Suppressor macrophage (primary cell): Measurements from ENCODE around the gene IQSEC1.

Source experiments
- DNase-seq, 4 experiments: peaks; one replicate each; pipeline ENCODE4 v3.0.0-alpha.2; 2020 to 2022

Gene IQSEC1

DNA sequence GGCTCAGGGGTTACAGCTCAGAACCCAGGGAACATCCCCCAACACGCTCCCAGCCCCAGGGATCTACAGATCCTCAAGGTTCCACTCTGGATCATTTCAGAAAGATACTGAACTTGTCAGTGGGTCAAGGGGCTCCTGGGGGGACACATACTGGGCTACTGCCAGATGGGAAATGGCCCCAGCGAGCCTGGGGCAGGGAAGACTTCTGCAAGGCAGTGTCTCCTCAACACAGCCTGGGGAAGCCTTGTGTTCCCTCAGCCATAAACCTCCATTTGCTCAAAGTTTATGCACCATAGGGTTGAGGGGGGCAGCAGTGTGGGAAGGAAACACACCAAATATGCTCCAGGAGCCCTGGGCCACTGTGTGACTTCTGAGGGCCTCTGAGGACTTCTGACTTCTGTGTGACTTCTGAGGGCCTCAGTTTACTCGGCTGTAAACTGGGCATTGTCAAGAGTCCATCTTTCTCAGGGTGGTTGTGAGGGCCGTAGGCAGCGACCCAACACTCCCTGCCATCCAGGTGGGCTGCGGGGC is 58.4 kb downstream of the IQSEC1 start:
- peak in 3 of 4 experiments; percentile 32 to 48 (median 46) for DNase-seq

DNA sequence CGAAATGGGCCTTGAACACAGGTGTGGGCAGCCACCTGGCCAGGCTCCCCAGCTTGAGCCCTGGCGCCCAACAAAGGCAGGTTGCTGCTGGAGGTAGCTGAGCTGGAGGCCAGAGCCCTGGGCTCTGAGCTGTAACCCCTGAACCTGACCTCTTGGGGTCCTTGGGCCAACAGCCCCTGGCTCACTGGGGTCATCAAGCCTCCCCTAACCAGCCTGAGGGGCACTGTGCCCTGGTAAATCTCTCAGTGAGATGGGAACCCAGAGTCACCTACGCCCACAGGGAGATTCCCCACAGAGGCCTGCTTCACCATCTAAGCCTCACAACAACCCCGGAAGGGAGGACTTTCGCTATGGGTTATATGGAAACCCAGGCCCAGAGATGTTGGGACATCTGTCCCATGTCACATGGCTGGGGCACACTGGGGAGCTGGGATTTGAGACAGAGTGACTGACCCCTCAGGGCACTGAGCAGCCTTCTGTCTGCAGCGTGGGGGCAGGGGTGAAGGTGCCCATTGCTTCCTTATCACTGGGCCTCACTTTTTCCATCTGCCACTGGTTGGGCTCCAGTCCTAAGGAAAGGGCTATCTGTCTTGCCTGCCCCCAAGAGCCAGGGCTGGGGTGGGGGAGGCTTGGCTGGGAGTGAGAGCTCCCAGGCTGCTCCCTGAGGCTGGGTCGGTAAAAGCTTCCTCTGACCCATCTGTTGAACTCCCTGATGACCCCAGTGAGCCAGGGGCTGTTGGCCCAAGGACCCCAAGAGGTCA is 59.1 kb downstream of the IQSEC1 start:
- peak; percentile 69 to 78 (median 73) for DNase-seq

DNA sequence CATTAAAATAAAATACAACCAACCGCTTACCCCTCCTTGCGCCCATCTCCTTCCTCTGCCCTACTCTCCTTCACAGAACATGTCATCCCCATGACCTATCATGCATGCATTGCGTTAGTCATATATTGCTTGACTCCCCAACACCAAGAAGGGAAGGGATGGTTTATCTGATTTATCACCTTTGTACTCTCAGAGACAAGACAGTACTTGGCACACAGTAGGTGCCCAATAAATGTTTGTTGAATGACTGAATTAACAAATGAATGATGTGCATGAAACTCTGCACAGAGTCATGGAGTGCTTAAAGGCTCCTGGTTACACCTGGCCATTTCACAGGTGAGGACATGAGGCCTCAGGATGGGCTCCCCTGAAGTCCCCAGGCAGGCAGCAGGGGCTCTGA is 59.7 kb downstream of the IQSEC1 start:
- peak in 2 of 4 experiments; percentile 47 to 64 for DNase-seq

DNA sequence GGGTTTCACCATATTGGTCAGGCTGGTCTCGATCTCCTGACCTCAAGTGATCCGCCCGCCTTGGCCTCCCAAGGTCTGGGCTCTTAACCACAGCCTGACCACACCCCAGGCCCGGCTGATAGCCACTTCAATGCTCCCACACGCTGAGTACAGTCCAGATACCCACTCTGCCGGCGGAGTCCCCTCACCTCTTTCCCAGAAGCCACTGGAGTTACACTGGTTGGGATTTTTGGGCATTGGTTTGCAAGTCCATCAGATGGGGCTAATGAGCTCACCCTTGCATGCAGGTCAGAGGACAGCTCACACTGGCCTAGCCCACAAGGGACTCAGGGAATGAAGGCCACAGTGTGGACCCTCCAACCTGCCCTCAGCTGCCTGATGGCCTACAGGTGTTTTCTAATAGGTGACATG is 60.1 kb downstream of the IQSEC1 start:
- DNase-seq, result peak; percentile 60 to 84 (median 76)

DNA sequence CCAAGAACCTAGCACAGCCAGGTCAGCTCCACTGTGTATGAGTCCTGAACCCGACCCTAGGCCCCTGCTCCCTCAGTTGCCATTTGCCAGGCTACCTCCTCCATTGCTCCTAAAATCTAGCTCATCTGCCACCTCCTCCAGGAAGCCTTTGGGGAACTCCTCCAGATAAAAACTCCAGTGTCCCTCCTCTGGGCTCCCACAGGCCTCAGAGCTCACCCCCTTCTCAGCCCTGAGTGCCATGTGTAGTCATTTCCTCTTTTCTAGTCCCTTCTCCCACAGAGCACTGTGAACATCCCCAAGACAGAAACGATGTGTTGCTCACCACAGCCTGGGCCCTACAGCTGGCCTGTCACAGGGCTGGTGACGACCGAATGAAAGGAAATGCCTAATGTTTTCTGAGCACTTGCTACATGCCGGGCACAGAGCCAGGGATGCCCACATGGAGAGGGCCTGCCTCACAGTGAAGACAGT is 61.0 kb downstream of the IQSEC1 start:
- DNase-seq, result peak; percentile 98 to 100 (median 98)

DNA sequence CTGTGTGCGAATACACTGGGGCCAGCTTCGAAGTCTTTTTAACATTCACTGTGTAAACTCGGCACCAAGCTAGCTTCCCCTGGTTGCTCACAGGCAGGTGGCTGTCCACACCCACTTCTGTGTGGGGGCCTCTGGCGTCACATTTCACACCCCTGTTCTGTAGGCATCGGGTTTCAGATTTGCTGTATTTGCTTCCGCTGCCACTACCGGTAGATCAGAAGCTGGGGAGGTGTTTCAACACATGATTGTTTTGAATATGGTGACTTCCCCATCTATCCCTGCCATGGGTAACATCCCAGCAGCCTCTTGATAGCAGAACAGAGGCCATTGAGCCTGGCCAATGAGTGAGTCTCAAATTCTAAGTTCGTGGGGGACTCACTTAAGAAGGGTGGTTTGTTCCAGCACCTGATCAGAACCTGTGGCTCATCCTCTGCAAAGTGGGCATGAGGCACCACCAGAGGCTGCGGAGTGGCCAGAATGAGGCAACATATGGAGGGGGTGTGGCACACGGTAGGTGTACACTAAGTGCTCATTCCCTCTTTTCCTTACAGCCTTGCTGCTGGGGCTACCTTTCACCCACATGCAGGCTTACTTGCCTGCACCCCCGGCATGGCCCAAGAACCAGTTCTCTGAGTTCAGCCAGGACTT is 61.5 kb downstream of the IQSEC1 start:
- DNase-seq, result peak; percentile 90 to 96 (median 91)

DNA sequence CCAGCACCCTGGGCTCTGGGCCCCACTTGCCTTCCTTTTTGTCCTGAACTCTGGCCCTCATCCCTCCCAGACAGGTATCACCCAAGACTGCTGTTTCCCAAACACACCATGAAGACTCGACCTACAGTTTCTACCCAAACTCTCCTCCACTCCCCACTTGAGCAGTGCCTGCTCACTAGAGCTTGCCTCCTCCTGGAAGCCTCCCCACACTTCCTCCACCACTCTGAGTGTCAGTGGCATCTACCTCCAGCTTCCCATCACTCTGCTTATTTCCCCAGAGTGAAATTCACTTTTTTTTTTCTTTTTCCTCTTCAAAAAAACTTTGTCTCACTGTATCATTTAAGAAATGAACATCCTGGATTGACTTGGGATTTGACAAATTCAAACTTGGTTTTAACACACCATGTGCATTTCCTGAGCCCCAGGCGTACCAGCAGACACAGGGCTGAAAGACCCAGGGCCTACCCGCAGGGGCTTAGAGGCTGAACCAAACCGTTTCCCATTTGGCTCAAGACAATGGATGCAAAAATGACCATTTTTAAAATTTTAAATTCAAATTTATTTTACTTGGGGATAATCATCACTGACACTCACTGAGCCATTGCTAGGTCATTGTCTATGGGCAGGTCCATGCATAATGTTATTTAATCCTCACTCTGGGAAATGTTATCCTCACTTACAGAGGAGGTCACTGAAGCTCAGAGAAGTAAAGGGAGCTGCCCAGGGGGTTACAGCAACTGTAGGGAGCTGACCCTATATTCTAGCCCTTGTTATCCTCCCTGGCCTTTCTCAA is 62.3 kb downstream of the IQSEC1 start:
- peak in 3 of 4 experiments; percentile 50 to 54 (median 51) for DNase-seq

DNA sequence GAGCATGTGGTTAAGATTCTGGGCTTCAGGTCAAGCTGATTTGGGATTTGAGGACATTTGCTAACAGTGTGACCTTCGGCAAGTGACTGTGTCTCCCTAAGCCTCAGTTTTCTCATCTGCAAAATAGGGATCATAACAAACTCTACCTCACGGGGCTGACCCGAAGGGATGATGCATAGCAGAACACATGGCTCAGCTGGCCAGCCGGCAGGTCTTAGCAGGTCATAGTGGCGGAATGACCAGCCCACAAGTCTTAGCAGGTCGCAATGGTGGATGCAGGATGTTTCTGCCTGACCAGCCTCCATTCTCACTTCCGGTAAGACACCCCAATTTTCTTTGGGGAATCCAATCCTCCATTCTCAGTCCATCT is 63.3 kb downstream of the IQSEC1 start:
- peak in 2 of 4 experiments; percentile 32 to 46 for DNase-seq

DNA sequence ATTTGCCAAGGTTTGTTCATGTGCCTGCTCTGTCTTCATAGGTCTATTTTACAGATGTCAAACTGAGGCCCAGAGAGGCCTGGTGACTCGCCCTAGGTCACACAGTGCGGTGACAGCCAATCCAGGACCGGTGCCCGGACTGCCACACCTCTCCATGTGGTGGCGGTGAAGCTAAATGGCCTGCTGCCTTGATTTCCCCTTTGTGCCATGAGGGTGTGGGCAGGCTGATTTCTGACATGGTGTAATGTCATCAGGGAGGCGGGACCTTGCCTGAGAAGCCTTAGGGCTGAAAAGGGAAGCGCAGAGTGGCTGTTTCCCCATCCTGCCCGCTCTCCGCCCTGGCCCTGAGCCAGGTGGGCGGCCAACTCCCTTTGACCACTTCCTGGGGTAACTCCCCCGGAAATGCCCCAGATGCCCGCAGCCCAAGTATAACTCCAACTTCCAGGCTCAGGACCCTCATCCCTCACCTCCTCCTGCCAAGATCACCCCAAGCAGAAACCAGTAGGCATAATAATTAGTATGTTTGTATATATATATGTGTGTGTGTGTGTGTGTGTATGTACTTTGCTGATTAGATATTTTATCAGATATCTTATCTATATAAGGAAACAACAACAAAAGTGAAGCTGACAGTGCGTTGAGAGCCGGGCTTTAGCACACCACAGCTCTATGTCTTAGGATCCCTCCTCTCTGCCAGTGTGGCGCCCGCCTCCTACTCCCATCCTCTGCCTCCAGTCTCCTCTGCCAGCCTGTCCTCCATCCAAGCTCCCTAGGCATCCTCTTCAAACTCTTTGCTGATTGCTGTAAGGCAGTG is 63.9 kb downstream of the IQSEC1 start:
- DNase-seq, result peak; percentile 97 to 98 (median 98)

DNA sequence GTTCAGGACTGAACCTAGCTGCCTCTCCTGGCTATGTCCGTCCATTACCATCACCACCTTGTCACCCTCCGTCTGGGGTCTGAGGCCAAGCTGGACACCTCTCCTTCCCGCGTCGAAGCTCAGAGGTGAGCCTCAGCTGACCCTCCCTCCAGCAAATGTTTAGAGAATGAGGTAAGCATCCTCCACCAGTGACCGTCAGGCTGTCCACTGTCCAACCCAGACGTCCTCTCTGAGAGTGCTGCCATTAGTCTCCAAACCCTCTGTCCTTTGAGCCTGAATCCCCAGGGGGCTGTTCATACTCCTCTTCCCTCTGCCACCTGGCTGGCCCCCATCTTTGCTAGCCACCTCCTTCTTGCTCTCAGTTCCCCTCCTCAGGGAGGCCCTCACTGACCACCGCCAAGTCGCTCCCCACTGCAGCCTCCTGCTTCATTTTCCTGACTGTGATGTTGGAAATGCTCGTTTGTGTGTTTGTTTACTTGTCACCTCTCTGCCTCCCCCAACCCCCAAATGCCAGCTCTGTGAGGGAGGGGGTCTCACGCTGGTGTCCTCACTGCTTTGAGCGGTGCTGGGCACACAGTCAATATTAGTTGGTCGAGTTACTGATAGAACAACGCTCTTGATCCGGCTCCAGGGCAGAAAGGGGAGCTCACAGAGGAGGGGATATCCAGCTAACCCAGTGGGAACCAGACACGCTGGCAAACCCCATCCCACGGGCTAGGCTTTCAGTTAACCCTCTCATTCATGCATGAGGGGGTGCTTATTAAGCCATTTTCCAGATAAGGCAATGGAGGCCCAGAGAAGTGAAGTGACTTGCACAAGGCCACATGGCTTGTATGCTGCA is 64.9 kb downstream of the IQSEC1 start:
- no peak for DNase-seq

DNA sequence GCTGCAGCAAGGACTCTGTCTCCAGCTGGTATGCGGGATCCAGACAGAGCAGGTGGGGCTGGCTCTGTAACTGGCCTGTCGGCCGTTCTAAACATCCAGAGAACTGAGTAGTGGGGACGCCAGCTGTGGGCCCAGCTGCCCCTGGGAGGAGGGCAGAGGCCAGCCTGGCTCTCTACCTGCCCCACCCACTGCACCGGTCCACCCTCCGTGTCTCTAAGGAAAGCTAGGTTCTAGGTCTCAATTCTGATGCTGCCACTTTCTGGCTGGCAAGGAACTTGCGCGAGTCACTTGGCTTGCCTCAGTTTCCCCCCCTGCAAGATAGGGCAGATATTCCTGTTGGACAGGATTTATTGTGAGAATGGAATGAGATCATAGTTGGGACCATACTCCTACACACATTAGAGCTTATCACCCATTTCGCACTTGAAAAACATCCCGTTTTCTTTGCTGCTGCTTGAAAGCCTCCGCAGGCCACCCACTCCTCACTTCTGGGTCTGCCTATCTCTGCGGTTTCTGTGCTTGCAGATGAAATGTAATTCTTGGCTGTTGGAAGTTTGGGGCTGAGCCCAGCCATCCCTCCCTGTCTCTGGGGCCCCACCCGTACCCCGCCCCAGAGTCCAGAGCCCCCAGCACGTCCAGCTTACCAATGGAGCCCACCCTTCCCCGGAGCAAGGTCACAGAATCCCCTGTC is 65.8 kb downstream of the IQSEC1 start:
- no peak for DNase-seq

DNA sequence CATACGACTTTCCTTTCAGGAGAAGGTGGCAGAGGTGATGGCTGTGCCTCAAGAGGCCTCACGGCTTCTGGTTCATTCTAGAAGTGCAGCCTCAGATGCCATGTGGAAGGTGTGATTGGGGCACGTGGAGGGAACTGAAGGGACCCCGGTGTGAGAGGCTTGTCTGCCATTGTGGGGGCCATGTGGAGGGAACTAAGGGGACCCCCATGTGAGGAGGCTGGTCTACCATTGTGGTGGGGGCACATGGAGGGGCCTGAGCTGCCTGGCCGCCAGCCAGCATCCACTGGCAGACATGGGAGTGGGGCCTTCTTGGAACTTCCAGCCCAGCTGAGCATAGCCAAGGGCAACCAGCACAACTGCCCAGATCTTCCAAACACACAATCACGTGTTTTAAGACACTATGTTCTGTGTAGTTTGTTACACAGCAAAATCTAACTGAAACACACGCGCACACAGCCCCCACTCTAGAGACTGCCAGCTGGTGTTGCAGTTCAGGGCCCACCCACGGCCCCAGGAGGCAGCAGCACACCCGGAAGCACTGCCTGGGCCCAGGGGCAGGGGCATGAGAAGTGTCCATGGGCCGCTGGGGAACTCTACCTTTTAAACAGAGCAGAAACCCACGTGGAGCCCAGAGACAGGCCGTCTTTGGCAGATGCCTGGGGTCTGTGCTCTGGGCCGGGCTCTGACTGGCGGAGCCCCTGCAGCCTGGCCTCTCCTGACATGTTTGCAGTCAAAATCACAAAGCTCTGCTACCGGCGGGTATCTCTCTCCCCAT is 66.8 kb downstream of the IQSEC1 start:
- peak in 1 of 4 experiments; percentile 45 for DNase-seq

DNA sequence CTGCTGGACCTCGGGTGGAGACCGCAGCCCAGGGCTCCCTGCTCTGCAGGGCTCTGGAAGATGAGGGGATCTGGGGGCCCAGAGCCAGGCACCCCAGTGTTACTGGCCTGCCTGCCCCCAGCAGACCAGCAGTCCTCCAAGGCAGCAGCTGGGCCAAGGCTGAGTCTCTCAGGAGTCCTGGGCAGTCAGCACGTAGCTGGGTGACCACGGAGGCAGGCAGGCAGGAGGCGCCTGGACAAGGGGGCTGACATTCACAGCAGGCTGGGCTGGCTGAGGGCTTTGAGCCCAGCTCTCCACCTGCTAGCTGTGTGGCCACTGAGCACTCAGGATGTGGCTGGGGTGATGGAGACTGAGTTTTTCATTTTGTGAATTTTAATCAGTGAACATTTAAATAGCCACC is 67.9 kb downstream of the IQSEC1 start:
- no peak for DNase-seq

DNA sequence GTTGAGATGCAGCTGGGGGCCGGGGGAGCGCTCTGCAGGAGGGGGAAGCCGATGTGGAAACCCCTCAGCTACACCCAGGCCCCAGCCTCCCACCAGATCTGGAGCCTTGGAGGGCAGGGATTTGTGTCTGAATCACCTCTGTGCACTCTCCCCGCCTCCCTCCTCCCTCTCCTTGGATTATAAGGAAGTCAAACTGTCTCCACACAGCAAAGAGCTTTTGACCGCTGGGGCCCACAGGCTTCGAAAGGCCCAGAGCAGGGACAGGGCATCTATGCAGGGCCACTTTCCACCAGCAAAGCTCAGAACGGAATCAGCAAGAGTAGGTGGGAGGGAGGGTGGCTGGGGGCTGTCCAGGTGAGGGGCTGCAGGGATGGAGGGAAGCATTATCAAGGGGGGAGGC is 68.9 kb downstream of the IQSEC1 start:
- peak; percentile 82 to 88 (median 88) for DNase-seq

DNA sequence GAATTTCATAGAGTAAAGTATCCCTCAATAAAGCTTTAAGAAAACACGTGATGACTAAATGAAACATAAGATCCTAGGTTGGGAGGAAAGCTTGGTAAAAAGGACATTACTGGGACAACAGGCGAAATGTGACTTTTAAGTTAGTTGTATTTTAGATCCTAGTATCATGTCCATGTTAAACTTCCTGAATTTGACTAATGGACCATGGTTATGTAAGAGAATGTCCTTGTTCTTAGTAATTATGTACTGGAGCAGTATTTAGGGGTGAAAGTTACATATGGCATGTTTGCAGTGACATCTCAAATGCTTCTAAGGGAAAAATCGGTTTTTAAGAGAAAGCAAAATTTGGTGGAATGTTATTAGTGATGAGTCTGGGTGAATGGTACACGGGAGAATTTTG is 69.6 kb downstream of the IQSEC1 start:
- peak in 2 of 4 experiments; percentile 53 to 55 for DNase-seq

DNA sequence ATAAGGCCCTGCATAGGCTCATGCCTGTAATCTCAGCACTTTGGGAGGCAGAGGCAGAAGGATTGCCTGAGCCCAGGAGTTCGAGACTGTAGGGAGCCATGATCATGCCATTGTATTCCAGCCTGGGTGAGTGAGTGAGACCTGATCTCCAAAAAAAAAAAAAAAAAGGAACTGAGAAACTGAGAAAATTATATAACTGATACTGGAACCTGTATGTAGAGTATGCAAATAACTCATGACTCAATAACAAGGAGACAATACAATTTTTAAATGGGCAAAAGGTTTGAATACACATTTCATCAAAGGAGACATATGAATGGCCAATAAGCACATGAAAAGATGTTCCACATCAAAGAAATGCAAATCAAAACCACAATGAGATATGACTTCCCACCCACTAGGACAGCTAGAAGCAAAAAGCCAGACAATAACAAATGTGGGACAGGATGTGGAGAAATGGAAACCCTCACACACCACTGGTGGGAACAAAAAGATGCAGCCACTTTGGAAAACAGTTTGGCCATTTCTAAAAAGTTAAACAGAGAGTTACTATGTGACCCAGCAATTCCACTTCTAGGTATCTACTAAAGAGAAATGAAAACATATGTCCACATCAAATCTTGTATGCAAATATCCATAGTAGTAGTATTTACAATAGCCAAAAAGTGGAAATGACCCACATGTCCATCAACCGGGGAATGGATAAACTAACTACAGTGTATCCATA is 70.7 kb downstream of the IQSEC1 start:
- DNase-seq, result peak in 2 of 4 experiments; percentile 44 to 63

DNA sequence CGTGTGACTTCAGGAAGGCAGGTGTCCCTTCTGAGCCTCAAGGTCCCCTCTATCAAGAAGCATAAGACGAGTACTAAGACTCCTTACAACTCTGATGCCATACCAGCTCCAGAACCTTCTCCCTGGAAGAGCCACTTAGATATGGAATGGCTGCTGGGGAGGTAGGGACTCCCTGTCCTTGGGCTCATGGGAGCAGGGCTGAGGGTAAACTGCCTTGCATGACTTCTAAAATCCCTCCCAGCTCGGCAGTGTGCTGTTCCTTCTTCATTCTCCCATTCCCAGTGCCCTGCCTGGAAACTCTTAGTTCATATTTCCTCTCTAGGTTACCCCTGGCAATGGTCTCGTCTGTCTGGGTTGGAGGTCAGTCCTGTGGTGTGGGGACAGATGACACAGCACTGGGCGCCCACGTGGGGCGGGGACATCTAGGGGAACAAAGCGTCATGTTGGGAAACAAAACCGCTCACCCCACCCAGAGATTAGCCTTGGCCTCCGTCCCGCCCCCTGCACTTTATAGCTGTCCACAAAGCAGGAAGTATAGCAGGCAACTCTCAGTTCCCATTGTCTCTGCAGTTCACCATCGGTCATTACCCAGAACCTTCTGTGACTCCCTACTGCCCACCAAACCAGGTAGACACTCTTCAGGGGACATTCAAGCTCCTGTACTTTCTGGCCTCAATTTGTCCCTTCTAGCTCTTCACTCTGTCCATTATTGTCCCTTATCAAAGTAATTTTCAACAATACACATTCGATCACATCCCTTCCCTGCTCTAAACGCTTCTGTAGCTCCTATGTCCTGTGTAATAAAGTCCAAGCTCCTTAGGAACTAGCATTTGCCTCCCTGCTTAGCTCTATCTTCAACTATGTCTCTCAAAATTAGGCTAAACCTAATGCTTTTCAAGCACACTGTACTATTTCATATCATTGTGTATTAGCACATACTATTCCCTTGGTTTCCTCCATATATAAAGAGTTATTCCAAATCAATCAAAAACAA is 73.8 kb downstream of the IQSEC1 start:
- DNase-seq, result peak; percentile 98 to 100 (median 99)
